ENCODE data around the gene ADAMTS9. TPM values are rescaled to one million over a fixed set of nuclear protein-coding genes. Genes with fewer than 3 reads are reported as not detected.

ADAMTS9 gene
- total and polyA plus RNA-seq, 7 donors, result 1.2 to 61.6 (median 16.1) TPM

DNA sequence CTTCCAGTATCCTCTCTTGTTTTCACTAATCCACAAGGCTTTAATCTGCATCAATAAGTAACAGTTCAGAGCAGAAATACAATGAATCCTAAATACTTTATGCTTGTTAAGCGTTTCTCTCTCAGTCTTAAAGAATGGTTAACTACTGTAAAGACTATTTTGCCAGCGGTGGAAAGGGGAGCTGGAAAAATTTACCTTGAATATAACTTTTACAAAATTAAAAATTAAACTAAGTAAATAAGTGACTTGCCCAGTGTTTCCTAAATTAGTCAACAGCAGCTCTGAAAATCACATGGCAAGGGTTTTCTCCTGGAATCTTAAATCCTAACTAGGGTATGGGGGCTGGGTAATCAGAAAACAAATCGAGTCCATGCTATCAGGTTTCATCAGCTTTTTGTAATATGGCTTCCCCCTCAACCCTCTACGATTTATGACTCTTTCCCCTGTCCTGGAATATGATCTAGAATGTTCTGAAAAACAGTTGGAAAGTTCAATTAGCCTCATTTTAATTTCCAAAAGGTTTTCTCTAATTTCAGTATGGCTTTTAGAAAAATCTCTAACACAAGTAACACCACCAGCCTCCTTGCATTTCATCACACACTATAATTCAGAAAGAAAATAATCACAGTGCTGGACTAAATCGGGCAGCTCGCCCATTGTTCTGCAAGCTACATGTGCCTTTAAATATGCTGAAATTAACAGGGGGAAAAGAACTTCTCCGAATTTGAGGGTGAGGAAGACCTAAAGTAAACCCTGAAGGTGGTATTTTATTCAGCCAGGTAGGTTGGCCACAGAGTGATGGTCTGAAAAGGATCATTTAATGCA, 133.5 kb downstream of the ADAMTS9 start:
- no peaks in the 10 kb centered on the region for H3K9me3 ChIP-seq
- DNase-seq, result no peak
- intact Hi-C loops (cut with DNase I), result loop anchor here (5.0 kb wide), 1 partner anchor 113 kb away; no protein-coding TSS in a partner anchor
- TF ChIP-seq POLR2AphosphoS5 (IDR thresholded peaks at IDR 0.05) (no peak), POLR2A (IDR thresholded peaks at IDR 0.05) (no peak)
- no peaks in the 10 kb centered on the region for H3K27me3 ChIP-seq
- peaks cover 0 to 40% (median 19%) of the 10 kb centered on the region in 4 donors for H3K4me1 ChIP-seq
- peaks cover 0 to 3% (median 0%) of the 10 kb centered on the region in 4 donors for H3K36me3 ChIP-seq
- no peak overlapping the region for H3K4me3 ChIP-seq
- peak overlapping the region in 1 of 4 donors; percentile 45 for H3K27ac ChIP-seq
- 73 to 85% methylated on average over 7 of the region's 7 CpGs for WGBS, 2 donors

DNA sequence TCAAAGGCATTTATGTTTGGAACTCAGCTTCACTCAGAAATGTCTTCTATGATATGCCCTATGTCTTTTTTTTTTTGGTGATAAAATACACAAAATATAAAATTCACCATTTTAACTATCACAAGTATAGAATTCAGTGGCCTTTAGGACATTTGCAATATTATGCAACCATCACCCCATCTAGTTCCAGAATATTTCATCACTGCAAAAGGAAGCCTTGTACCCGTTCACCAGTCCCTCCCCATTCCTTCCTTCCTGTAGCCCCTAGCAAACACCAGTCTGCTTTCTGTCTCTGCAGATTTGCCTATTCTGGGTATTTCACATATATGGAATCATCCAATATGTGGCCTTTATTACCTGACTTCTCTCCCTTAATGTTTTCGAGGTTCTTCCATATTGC, 134.8 kb downstream of the ADAMTS9 start:
- TF ChIP-seq POLR2A (IDR thresholded peaks at IDR 0.05) (no peak), CTCF (IDR thresholded peaks at IDR 0.05) (no peak), EP300 (IDR thresholded peaks at IDR 0.05) (no peak), POLR2AphosphoS5 (IDR thresholded peaks at IDR 0.05) (no peak)
- intact Hi-C loops (cut with DNase I), result loop anchor here (5.0 kb wide), 1 partner anchor 114 kb away; no protein-coding TSS in a partner anchor
- peaks cover 0 to 47% (median 30%) of the 10 kb centered on the region in 4 donors for H3K4me1 ChIP-seq
- no peak overlapping the region for H3K4me3 ChIP-seq
- H3K27ac ChIP-seq, result peak overlapping the region in 3 of 4 donors; percentile 81 to 93 (median 86)
- no peaks in the 10 kb centered on the region for H3K27me3 ChIP-seq
- peaks cover 0 to 2% (median 0%) of the 10 kb centered on the region in 4 donors for H3K36me3 ChIP-seq
- H3K9me3 ChIP-seq, result no peaks in the 10 kb centered on the region
- no peak for DNase-seq
- 74 to 85% methylated on average over 2 of the region's 2 CpGs for WGBS, 2 donors

- Histone ChIP-seq H3K36me3 (no peaks in the 10 kb centered on the region), H3K27ac (peak overlapping the region; percentile 76 to 93 (median 84)), H3K27me3 (no peaks in the 10 kb centered on the region), H3K4me1 (peaks cover 0 to 55% (median 37%) of the 10 kb centered on the region in 4 donors), H3K9me3 (no peaks in the 10 kb centered on the region), H3K4me3 (no peak overlapping the region)
- TF ChIP-seq POLR2AphosphoS5 (IDR thresholded peaks at IDR 0.05) (no peak), POLR2A (IDR thresholded peaks at IDR 0.05) (no peak), EP300 (IDR thresholded peaks at IDR 0.05) (no peak), CTCF (IDR thresholded peaks at IDR 0.05) (no peak)
- 71 to 79% methylated on average over 2 of the region's 2 CpGs for WGBS, 2 donors
- intact Hi-C loops (cut with DNase I), result loop anchor here (5.0 kb wide), 1 partner anchor 115 kb away; no protein-coding TSS in a partner anchor
- DNase-seq, result no peak
Observed at GRCh38 chr3:64552160-64552559, 135.6 kb downstream of the ADAMTS9 start.

- intact Hi-C loops (cut with DNase I), result loop anchor here (5.0 kb wide), 1 partner anchor 116 kb away; no protein-coding TSS in a partner anchor
- no peak overlapping the region for H3K4me3 ChIP-seq
- DNase-seq, result no peak
Observed at GRCh38 chr3:64551697-64552096, 136.1 kb downstream of the ADAMTS9 start.

More at GRCh38 chr3:64551697-64552096, 136.1 kb downstream of the ADAMTS9 start:
- Histone ChIP-seq H3K9me3 (no peaks in the 10 kb centered on the region), H3K27ac (peak overlapping the region; percentile 76 to 93 (median 84)), H3K4me1 (peaks cover 0 to 60% (median 40%) of the 10 kb centered on the region in 4 donors), H3K36me3 (peaks cover 0 to 2% (median 0%) of the 10 kb centered on the region in 4 donors), H3K27me3 (no peaks in the 10 kb centered on the region)
- TF ChIP-seq POLR2A (IDR thresholded peaks at IDR 0.05) (no peak), CTCF (IDR thresholded peaks at IDR 0.05) (no peak), POLR2AphosphoS5 (IDR thresholded peaks at IDR 0.05) (no peak), EP300 (IDR thresholded peaks at IDR 0.05) (no peak)
- WGBS, 2 donors, result 92% methylated on average over 1 of the region's 1 CpG

All from sigmoid colon (tissue), 7 donors.